Cardiac muscle cell (in vitro differentiated cells and primary cell): ENCODE measurements around the gene TTF1. TPM values are rescaled to one million over a fixed set of nuclear protein-coding genes. Genes with fewer than 3 reads are reported as not detected.

ENCODE experiments used
- DNase-seq, 2 donors: peaks; one replicate each; pipeline versions ENCODE4 v3.0.0 to v3.0.0-alpha.2; 2010 to 2017; ENCODE audit warnings: low read depth in 1 of 2, low spot score in 1 of 2
- H3K27ac ChIP-seq: fragments of 200-600 bp; sonication (generic); 2 replicates; pipeline ENCODE4 v1.5.1; 2016
- H3K27me3 ChIP-seq: fragments of 200-600 bp; sonication (generic); 2 replicates; pipeline ENCODE4 v1.6.0; 2016; ENCODE audit warnings: control low read depth
- H3K36me3 ChIP-seq: fragments of 200-600 bp; sonication (generic); 2 replicates; pipeline ENCODE4 v1.5.1; 2016; ENCODE audit warnings: control low read depth
- H3K4me1 ChIP-seq: fragments of 200-600 bp; sonication (generic); 2 replicates; pipeline ENCODE4 v1.8.1; 2017; ENCODE audit warnings: low read depth, mild to moderate bottlenecking, mixed run types
- H3K4me3 ChIP-seq: fragments of 200-600 bp; sonication (generic); 2 replicates; pipeline ENCODE4 v1.5.1; 2016; ENCODE audit warnings: mild to moderate bottlenecking
- H3K9me3 ChIP-seq: fragments of 200-600 bp; sonication (generic); 2 replicates; pipeline ENCODE4 v1.5.1; 2017; ENCODE audit warnings: low read depth, mild to moderate bottlenecking, control low read depth
- CTCF ChIP-seq: IDR thresholded peaks from 2 replicates; pipeline ENCODE4 v1.5.1; 2012; ENCODE audit warnings: low read depth, mild to moderate bottlenecking, low read length
- polyA plus RNA-seq: library from polyadenylated mRNA; unstranded; fragments of >200 nt; fragmentation: Nextera tagmentation; extraction: Ambion mirVana; gene quantifications from 2 replicates; pipeline ENCODE4 v1.2.1, GENCODE V29; 2016
- total RNA-seq: library from RNA; depleted of rRNA; stranded (reverse); fragments of >200 nt; gene quantifications from 2 replicates; pipeline ENCODE4 v1.2.3, GENCODE V29; 2016

Gene TTF1
- total and polyA plus RNA-seq, 2 experiments from 2014 or later = 8.8 to 10.9 TPM

GRCh38 chr9:132334364-132334763, 72.3 kb downstream of the TTF1 start:
- DNase-seq = no peak

GRCh38 chr9:132333556-132333955, 73.1 kb downstream of the TTF1 start:
- Histone ChIP-seq H3K9me3 (no peaks in the 10 kb centered on the region), H3K36me3 (peaks cover 69% of the 10 kb centered on the region), H3K27ac (no peak overlapping the region), H3K27me3 (no peaks in the 10 kb centered on the region), H3K4me1 (no peaks in the 10 kb centered on the region), H3K4me3 (no peak overlapping the region)
- no peak for TF ChIP-seq CTCF
- DNase-seq = no peak

More at GRCh38 chr9:132334364-132334763, 72.3 kb downstream of the TTF1 start:
- no peak for TF ChIP-seq CTCF
- no peak overlapping the region for H3K4me3 ChIP-seq
- H3K36me3 ChIP-seq = peaks cover 66% of the 10 kb centered on the region
- H3K4me1 ChIP-seq = no peaks in the 10 kb centered on the region
- H3K9me3 ChIP-seq = no peaks in the 10 kb centered on the region
- H3K27me3 ChIP-seq = no peaks in the 10 kb centered on the region
- no peak overlapping the region for H3K27ac ChIP-seq

- H3K27ac ChIP-seq = no peak overlapping the region
- H3K36me3 ChIP-seq = peaks cover 52% of the 10 kb centered on the region
- no peak overlapping the region for H3K4me3 ChIP-seq
- H3K4me1 ChIP-seq = peaks cover 9% of the 10 kb centered on the region
- TF ChIP-seq CTCF = no peak
- no peak for DNase-seq
- no peaks in the 10 kb centered on the region for H3K27me3 ChIP-seq
- no peaks in the 10 kb centered on the region for H3K9me3 ChIP-seq
Measured at GRCh38 chr9:132328580-132328979, 78.1 kb downstream of the TTF1 start.

GRCh38 chr9:132327537-132327936, 79.1 kb downstream of the TTF1 start:
- DNase-seq = no peak
- H3K27ac ChIP-seq = no peak overlapping the region
- H3K4me1 ChIP-seq = peaks cover 9% of the 10 kb centered on the region
- no peaks in the 10 kb centered on the region for H3K27me3 ChIP-seq
- TF ChIP-seq CTCF = no peak
- no peaks in the 10 kb centered on the region for H3K9me3 ChIP-seq
- H3K36me3 ChIP-seq = peaks cover 49% of the 10 kb centered on the region
- H3K4me3 ChIP-seq = no peak overlapping the region

Other genes with a start within 250 kb of the TTF1 start
- gene NTNG2, start 244.8 kb downstream of the TTF1 start, total RNA-seq = 3.1 and 3.5 TPM in 2 replicates
- gene NTNG2, start 244.8 kb downstream of the TTF1 start, polyA plus RNA-seq = 1.7 and 2.5 TPM in 2 replicates
- gene SETX, start 51.9 kb downstream of the TTF1 start, total RNA-seq = 34.0 and 35.1 TPM in 2 replicates
- 9.7 and 16.2 TPM in 2 replicates for gene SETX, start 51.9 kb downstream of the TTF1 start, polyA plus RNA-seq
- gene CFAP77, start 3.4 kb upstream of the TTF1 start, total RNA-seq = 1.5 and 2.3 TPM in 2 replicates
- 0.46 and 1.2 TPM in 2 replicates for gene CFAP77, start 3.4 kb upstream of the TTF1 start, polyA plus RNA-seq
- gene BARHL1, start 175.8 kb upstream of the TTF1 start, total RNA-seq = not detected in 2 replicates
- gene BARHL1, start 175.8 kb upstream of the TTF1 start, polyA plus RNA-seq = not detected in 2 replicates